ENCODE data around the gene PPP2R2C.

The PPP2R2C gene

GRCh38 chr4:6393066-6393465 lies 79.3 kb downstream of the PPP2R2C start:
- no peaks in the 10 kb centered on the region for H3K79me2 ChIP-seq (ENCODE audit: insufficient read depth, low read length)
- H3F3A ChIP-seq (ENCODE audit: low read depth), result no peaks in the 10 kb centered on the region
- H3K9me3 ChIP-seq (ENCODE audit: insufficient read depth, low read depth, low read length), result no peaks in the 10 kb centered on the region
- H2AFZ ChIP-seq (ENCODE audit: low read length), result no peak overlapping the region
- no peak for TF ChIP-seq EZH2phosphoT487 (IDR thresholded peaks at IDR 0.05; ENCODE audit: borderline replicate concordance)
- H3K4me2 ChIP-seq (ENCODE audit: low read depth, low read length, poor library complexity, severe bottlenecking), result no peak overlapping the region
- H4K20me1 ChIP-seq (ENCODE audit: insufficient read depth, low read length, poor library complexity, severe bottlenecking), result no peaks in the 10 kb centered on the region
- no peak overlapping the region for H3K4me3 ChIP-seq (ENCODE audit: low read length, poor library complexity, severe bottlenecking)
- no peak overlapping the region for H3K9ac ChIP-seq (ENCODE audit: low read depth, low read length, poor library complexity, severe bottlenecking)
- no peaks in the 10 kb centered on the region for H3K27me3 ChIP-seq (ENCODE audit: insufficient read depth, low read length, poor library complexity, severe bottlenecking)
- no peaks in the 10 kb centered on the region for H3K4me1 ChIP-seq (ENCODE audit: insufficient read depth, low read length, poor library complexity, severe bottlenecking)
- H3K9me2 ChIP-seq (replicated peaks; ENCODE audit: low read depth, low read length), result no peaks in the 10 kb centered on the region
- no peaks in the 10 kb centered on the region for H3K36me3 ChIP-seq (ENCODE audit: insufficient read depth, low read length)

GRCh38 chr4:6392407-6392806 lies 80.0 kb downstream of the PPP2R2C start:
- no peak overlapping the region for H2AFZ ChIP-seq (ENCODE audit: low read length)
- H3K4me3 ChIP-seq (ENCODE audit: low read length, poor library complexity, severe bottlenecking), result no peak overlapping the region
- H3K36me3 ChIP-seq (ENCODE audit: insufficient read depth, low read length), result no peaks in the 10 kb centered on the region
- TF ChIP-seq EZH2phosphoT487 (IDR thresholded peaks at IDR 0.05; ENCODE audit: borderline replicate concordance), result no peak
- TF ChIP-seq, protein P1, sequence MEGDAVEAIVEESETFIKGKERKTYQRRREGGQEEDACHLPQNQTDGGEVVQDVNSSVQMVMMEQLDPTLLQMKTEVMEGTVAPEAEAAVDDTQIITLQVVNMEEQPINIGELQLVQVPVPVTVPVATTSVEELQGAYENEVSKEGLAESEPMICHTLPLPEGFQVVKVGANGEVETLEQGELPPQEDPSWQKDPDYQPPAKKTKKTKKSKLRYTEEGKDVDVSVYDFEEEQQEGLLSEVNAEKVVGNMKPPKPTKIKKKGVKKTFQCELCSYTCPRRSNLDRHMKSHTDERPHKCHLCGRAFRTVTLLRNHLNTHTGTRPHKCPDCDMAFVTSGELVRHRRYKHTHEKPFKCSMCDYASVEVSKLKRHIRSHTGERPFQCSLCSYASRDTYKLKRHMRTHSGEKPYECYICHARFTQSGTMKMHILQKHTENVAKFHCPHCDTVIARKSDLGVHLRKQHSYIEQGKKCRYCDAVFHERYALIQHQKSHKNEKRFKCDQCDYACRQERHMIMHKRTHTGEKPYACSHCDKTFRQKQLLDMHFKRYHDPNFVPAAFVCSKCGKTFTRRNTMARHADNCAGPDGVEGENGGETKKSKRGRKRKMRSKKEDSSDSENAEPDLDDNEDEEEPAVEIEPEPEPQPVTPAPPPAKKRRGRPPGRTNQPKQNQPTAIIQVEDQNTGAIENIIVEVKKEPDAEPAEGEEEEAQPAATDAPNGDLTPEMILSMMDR (conservative IDR thresholded peaks at IDR 0.05; ENCODE audit: low read length), result no peak
- H3K9me2 ChIP-seq (replicated peaks; ENCODE audit: low read depth, low read length), result no peaks in the 10 kb centered on the region
- no peaks in the 10 kb centered on the region for H3F3A ChIP-seq (ENCODE audit: low read depth)
- H3K9me3 ChIP-seq (ENCODE audit: insufficient read depth, low read depth, low read length), result no peaks in the 10 kb centered on the region
- H3K4me2 ChIP-seq (ENCODE audit: low read depth, low read length, poor library complexity, severe bottlenecking), result no peak overlapping the region
- no peaks in the 10 kb centered on the region for H3K79me2 ChIP-seq (ENCODE audit: insufficient read depth, low read length)
- no peaks in the 10 kb centered on the region for H3K4me1 ChIP-seq (ENCODE audit: insufficient read depth, low read length, poor library complexity, severe bottlenecking)
- H3K9ac ChIP-seq (ENCODE audit: low read depth, low read length, poor library complexity, severe bottlenecking), result no peak overlapping the region
- no peaks in the 10 kb centered on the region for H3K27me3 ChIP-seq (ENCODE audit: insufficient read depth, low read length, poor library complexity, severe bottlenecking)
- no peaks in the 10 kb centered on the region for H4K20me1 ChIP-seq (ENCODE audit: insufficient read depth, low read length, poor library complexity, severe bottlenecking)

- no peak overlapping the region for H3K4me3 ChIP-seq (ENCODE audit: low read length, poor library complexity, severe bottlenecking)
- H3K36me3 ChIP-seq (ENCODE audit: insufficient read depth, low read length), result no peaks in the 10 kb centered on the region
- no peaks in the 10 kb centered on the region for H3F3A ChIP-seq (ENCODE audit: low read depth)
- no peaks in the 10 kb centered on the region for H4K20me1 ChIP-seq (ENCODE audit: insufficient read depth, low read length, poor library complexity, severe bottlenecking)
- no peaks in the 10 kb centered on the region for H3K9me3 ChIP-seq (ENCODE audit: insufficient read depth, low read depth, low read length)
- H3K4me1 ChIP-seq (ENCODE audit: insufficient read depth, low read length, poor library complexity, severe bottlenecking), result no peaks in the 10 kb centered on the region
- no peaks in the 10 kb centered on the region for H3K27me3 ChIP-seq (ENCODE audit: insufficient read depth, low read length, poor library complexity, severe bottlenecking)
- no peak overlapping the region for H3K4me2 ChIP-seq (ENCODE audit: low read depth, low read length, poor library complexity, severe bottlenecking)
- no peak overlapping the region for H2AFZ ChIP-seq (ENCODE audit: low read length)
- H3K9ac ChIP-seq (ENCODE audit: low read depth, low read length, poor library complexity, severe bottlenecking), result no peak overlapping the region
- no peaks in the 10 kb centered on the region for H3K9me2 ChIP-seq (replicated peaks; ENCODE audit: low read depth, low read length)
- no peaks in the 10 kb centered on the region for H3K79me2 ChIP-seq (ENCODE audit: insufficient read depth, low read length)
- TF ChIP-seq, protein P1 (conservative IDR thresholded peaks at IDR 0.05; ENCODE audit: low read length), result no peak
- no peak for TF ChIP-seq EZH2phosphoT487 (IDR thresholded peaks at IDR 0.05; ENCODE audit: borderline replicate concordance)
Measured at GRCh38 chr4:6391852-6392188, 80.6 kb downstream of the PPP2R2C start.

- no peaks in the 10 kb centered on the region for H3F3A ChIP-seq (ENCODE audit: low read depth)
- H3K27me3 ChIP-seq (ENCODE audit: insufficient read depth, low read length, poor library complexity, severe bottlenecking), result no peaks in the 10 kb centered on the region
- no peak overlapping the region for H3K4me3 ChIP-seq (ENCODE audit: low read length, poor library complexity, severe bottlenecking)
- no peaks in the 10 kb centered on the region for H3K9me3 ChIP-seq (ENCODE audit: insufficient read depth, low read depth, low read length)
- H3K9me2 ChIP-seq (replicated peaks; ENCODE audit: low read depth, low read length), result no peaks in the 10 kb centered on the region
- no peaks in the 10 kb centered on the region for H3K79me2 ChIP-seq (ENCODE audit: insufficient read depth, low read length)
- H2AFZ ChIP-seq (ENCODE audit: low read length), result no peak overlapping the region
- TF ChIP-seq EZH2phosphoT487 (IDR thresholded peaks at IDR 0.05; ENCODE audit: borderline replicate concordance), result no peak
- H3K4me2 ChIP-seq (ENCODE audit: low read depth, low read length, poor library complexity, severe bottlenecking), result no peak overlapping the region
- H3K9ac ChIP-seq (ENCODE audit: low read depth, low read length, poor library complexity, severe bottlenecking), result no peak overlapping the region
- H3K4me1 ChIP-seq (ENCODE audit: insufficient read depth, low read length, poor library complexity, severe bottlenecking), result no peaks in the 10 kb centered on the region
- no peaks in the 10 kb centered on the region for H4K20me1 ChIP-seq (ENCODE audit: insufficient read depth, low read length, poor library complexity, severe bottlenecking)
- H3K36me3 ChIP-seq (ENCODE audit: insufficient read depth, low read length), result no peaks in the 10 kb centered on the region
Measured at GRCh38 chr4:6391186-6391851, 81.1 kb downstream of the PPP2R2C start.
